Common myeloid progenitor, CD34-positive (primary cell): ENCODE measurements around the gene CEP76.
A peak's percentile ranks its signal among the peaks of the same experiment; 100 is the strongest.

Experiments used
- CTCF ChIA-PET: fragments of 350-600 bp; sonication (Branson Sonifier 250); formaldehyde crosslinking; loops from one replicate; lab custom pipeline; 2021; ENCODE audit warnings: antibody characterized with exemption; lab: Charles Lee
- POLR2A ChIA-PET: fragments of 350-600 bp; sonication (Branson Sonifier 250); formaldehyde crosslinking; loops from one replicate; lab custom pipeline; 2021; ENCODE audit warnings: antibody characterized with exemption; lab: Charles Lee
- DNase-seq, 3 donors: peaks; one replicate each; pipeline versions ENCODE4 v3.0.0 to v3.0.0-alpha.2; 2013
- H3K27ac ChIP-seq, 2 experiments: 1 replicate in 1 of 2; 2 replicates in 1 of 2; pipeline ENCODE4 v1.7.0; 2013; ENCODE audit warnings: inconsistent platforms in 2 of 2, low read length in 2 of 2, mild to moderate bottlenecking in 2 of 2, low read depth in 1 of 2, moderate library complexity in 1 of 2; ENCODE audit not compliant: severe bottlenecking in 2 of 2, insufficient read depth in 1 of 2, poor library complexity in 1 of 2
- H3K27me3 ChIP-seq, 5 experiments: replicated peaks in 2 of 5; 1 replicate in 3 of 5; 2 replicates in 2 of 5; pipeline versions ENCODE4 v1.6.1 to v1.7.0; 2013; ENCODE audit warnings: low read length in 4 of 5, mild to moderate bottlenecking in 2 of 5, moderate library complexity in 2 of 5, inconsistent platforms in 1 of 5; ENCODE audit not compliant: insufficient read depth in 5 of 5, control insufficient read depth in 4 of 5
- H3K36me3 ChIP-seq, 4 experiments: 1 replicate in 2 of 4; 2 replicates in 2 of 4; pipeline versions ENCODE4 v1.6.1 to v1.7.0; 2013; ENCODE audit warnings: low read length in 3 of 4, control low read depth in 1 of 4, mild to moderate bottlenecking in 1 of 4; ENCODE audit not compliant: control insufficient read depth in 4 of 4, insufficient read depth in 4 of 4
- H3K4me1 ChIP-seq, 4 experiments: 1 replicate in 3 of 4; 2 replicates in 1 of 4; pipeline versions ENCODE4 v1.6.1 to v1.7.1; 2013; ENCODE audit warnings: low read length in 3 of 4, mild to moderate bottlenecking in 3 of 4, control low read depth in 1 of 4, inconsistent platforms in 1 of 4, moderate library complexity in 1 of 4; ENCODE audit not compliant: control insufficient read depth in 4 of 4, insufficient read depth in 4 of 4; ENCODE audit errors: control extremely low read depth in 1 of 4
- H3K4me3 ChIP-seq, 7 experiments: 1 replicate in 4 of 7; 2 replicates in 3 of 7; pipeline versions ENCODE4 v1.5.1 to v1.7.0; 2013; ENCODE audit warnings: mild to moderate bottlenecking in 7 of 7, low read length in 6 of 7, moderate library complexity in 6 of 7, inconsistent platforms in 2 of 7, low read depth in 2 of 7, control low read depth in 1 of 7; ENCODE audit not compliant: insufficient read depth in 4 of 7, control insufficient read depth in 1 of 7; ENCODE audit errors: extremely low read depth in 1 of 7
- H3K9me3 ChIP-seq, 5 experiments: 1 replicate in 4 of 5; 2 replicates in 1 of 5; pipeline versions ENCODE4 v1.6.1 to v1.7.1; 2013; ENCODE audit warnings: low read length in 4 of 5, mild to moderate bottlenecking in 2 of 5, inconsistent platforms in 1 of 5, low read depth in 1 of 5, moderate library complexity in 1 of 5; ENCODE audit not compliant: control insufficient read depth in 4 of 5, insufficient read depth in 2 of 5; ENCODE audit errors: control extremely low read depth in 1 of 5
- WGBS: methylation state at CpG from one replicate; pipeline ENCODE4 v1.1.5; 2013; ENCODE audit not compliant: insufficient coverage; 5-methylcytosine and 5-hydroxymethylcytosine counted together

The CEP76 gene

GRCh38 chr18:12686100-12686499, 16.4 kb downstream of the CEP76 start:
- peak; percentile 36 to 69 (median 61) for DNase-seq
- no peak overlapping the region for H3K27ac ChIP-seq
- H3K4me1 ChIP-seq = no peaks in the 10 kb centered on the region
- H3K4me3 ChIP-seq = no peak overlapping the region
- H3K36me3 ChIP-seq = peaks cover 3 to 12% (median 8%) of the 10 kb centered on the region in 4 experiments
- H3K27me3 ChIP-seq = no peaks in the 10 kb centered on the region
- CTCF ChIA-PET = interaction anchor here (0.9 to 1.3 kb wide), 5 partner anchors 15 to 294 kb away, joined by 3 read pairs; no protein-coding TSS in a partner anchor
- 40% methylated on average over 1 of the region's 3 CpGs for WGBS
- no peaks in the 10 kb centered on the region for H3K9me3 ChIP-seq
- POLR2A ChIA-PET = no interaction called here

- Histone ChIP-seq H3K4me1 (peaks cover 5 to 12% (median 9%) of the 10 kb centered on the region in 4 experiments), H3K36me3 (peaks cover 0 to 21% (median 10%) of the 10 kb centered on the region in 4 experiments), H3K27me3 (no peaks in the 10 kb centered on the region), H3K4me3 (peak overlapping the region; percentile 27 to 76 (median 55)), H3K9me3 (no peaks in the 10 kb centered on the region), H3K27ac (peak overlapping the region; percentile 28 to 55)
- ChIA-PET CTCF (interaction anchor here (0.8 to 2.8 kb wide), 3 partner anchors 11 to 23 kb away, joined by 3 to 13 read pairs (median 6); partner anchors contain the start of genes CEP76 and PSMG2), POLR2A (interaction anchor here (0.7 to 1.0 kb wide), 2 partner anchors 13 to 23 kb away, joined by 3 to 4 read pairs; partner anchors contain the start of gene CEP76)
- 0% methylated on average over 6 of the region's 8 CpGs for WGBS
- DNase-seq = peak; percentile 14 to 51 (median 40)
Measured at GRCh38 chr18:12679183-12679786, 23.2 kb downstream of the CEP76 start.

- DNase-seq = no peak
- 100% methylated on average over 2 of the region's 5 CpGs for WGBS
- H3K27ac ChIP-seq = no peak overlapping the region
- H3K4me3 ChIP-seq = no peak overlapping the region
- H3K9me3 ChIP-seq = no peaks in the 10 kb centered on the region
- POLR2A ChIA-PET = interaction anchor here (0.6 kb wide), 1 partner anchor 491 kb away, joined by 3 read pairs; no protein-coding TSS in a partner anchor
- H3K27me3 ChIP-seq = no peaks in the 10 kb centered on the region
- H3K4me1 ChIP-seq = no peaks in the 10 kb centered on the region
- CTCF ChIA-PET = interaction anchor here (0.7 kb wide), 1 partner anchor 599 kb away, joined by 3 read pairs; no protein-coding TSS in a partner anchor
- H3K36me3 ChIP-seq = peaks cover 0 to 4% (median under 1%) of the 10 kb centered on the region in 4 experiments
Measured at GRCh38 chr18:12668041-12668440, 34.5 kb downstream of the CEP76 start.

- peaks cover 4 to 20% (median 11%) of the 10 kb centered on the region in 4 experiments for H3K4me1 ChIP-seq
- peak; percentile 63 to 81 (median 73) for DNase-seq
- H3K36me3 ChIP-seq = peaks cover 0 to 3% (median 0%) of the 10 kb centered on the region in 4 experiments
- 95% methylated on average over 9 of the region's 9 CpGs for WGBS
- no peak overlapping the region for H3K4me3 ChIP-seq
- H3K27ac ChIP-seq = no peak overlapping the region
- H3K27me3 ChIP-seq = peaks cover 0 to 2% (median 0%) of the 10 kb centered on the region in 5 experiments
- CTCF ChIA-PET = interaction anchor here (0.9 to 9.1 kb wide), 12 partner anchors 19 to 331 kb away, joined by 3 to 111 read pairs (median 4); no protein-coding TSS in a partner anchor
- POLR2A ChIA-PET = no interaction called here
- H3K9me3 ChIP-seq = no peaks in the 10 kb centered on the region
Measured at GRCh38 chr18:12659904-12660605, 42.5 kb downstream of the CEP76 start.

GRCh38 chr18:12658426-12659138, 43.9 kb downstream of the CEP76 start:
- H3K27ac ChIP-seq = no peak overlapping the region
- peaks cover 0 to 2% (median 0%) of the 10 kb centered on the region in 5 experiments for H3K27me3 ChIP-seq
- H3K4me1 ChIP-seq = peaks cover 4 to 22% (median 11%) of the 10 kb centered on the region in 4 experiments
- peak; percentile 17 to 70 (median 61) for DNase-seq
- peak overlapping the region; percentile 60 to 82 (median 71) for H3K4me3 ChIP-seq
- peaks cover 0 to 3% (median 0%) of the 10 kb centered on the region in 4 experiments for H3K36me3 ChIP-seq
- WGBS = under 1% methylated on average over 28 of the region's 42 CpGs
- POLR2A ChIA-PET = no interaction called here
- CTCF ChIA-PET = interaction anchor here (0.6 to 9.1 kb wide), 9 partner anchors 73 to 274 kb away, joined by 3 to 111 read pairs (median 4); no protein-coding TSS in a partner anchor
- no peaks in the 10 kb centered on the region for H3K9me3 ChIP-seq

GRCh38 chr18:12657684-12658425, 44.7 kb downstream of the CEP76 start, which contains the start of gene SPIRE1:
SPIRE1 (minus strand) TSS chr18:12658107; CDS start chr18:12657866, 241 bp downstream.
- 0% methylated on average over 93 of the region's 112 CpGs for WGBS
- Histone ChIP-seq H3K36me3 (peaks cover 0 to 3% (median 0%) of the 10 kb centered on the region in 4 experiments), H3K9me3 (no peaks in the 10 kb centered on the region), H3K27me3 (peaks cover 0 to 2% (median 0%) of the 10 kb centered on the region in 5 experiments), H3K4me1 (peaks cover 4 to 27% (median 12%) of the 10 kb centered on the region in 4 experiments), H3K4me3 (peak within 1 kb of the TSS; percentile 60 to 82 (median 71)), H3K27ac (peak within 1 kb of the TSS in 1 of 2 experiments; percentile 44)
- ChIA-PET CTCF (interaction anchor here (1.1 to 9.1 kb wide), 4 partner anchors 118 to 265 kb away, joined by 3 to 111 read pairs (median 24); no protein-coding TSS in a partner anchor), POLR2A (no interaction called here)
- DNase-seq = peak; percentile 18 to 62 (median 45)
